ENCODE data around the gene COL5A3.
"Not testable (repeated sequence)": the region's sequence is repeated elsewhere in the genome, so short reads cannot be mapped to it uniquely, and the experiment has no call there.

Gene COL5A3

DNA sequence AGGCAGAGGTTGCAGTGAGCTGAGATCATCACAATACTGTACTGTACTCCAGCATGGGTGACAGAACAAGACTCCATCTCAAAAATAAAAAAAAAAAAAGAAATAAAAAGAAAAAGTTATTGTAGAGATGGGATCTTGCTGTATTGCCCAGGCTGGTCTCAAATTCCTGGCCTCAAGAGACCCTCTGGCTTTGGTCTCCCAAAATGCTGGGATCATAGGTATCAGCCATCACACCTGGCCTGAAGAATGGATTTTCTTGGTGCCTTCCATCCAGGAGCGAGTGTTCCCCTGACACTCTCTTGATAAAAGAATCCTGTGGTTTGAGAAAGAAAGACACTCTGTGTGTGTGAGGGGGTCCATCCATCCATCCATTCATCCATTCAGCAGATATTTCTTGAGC is 78.7 kb downstream of the COL5A3 start:
- Histone ChIP-seq H3K27ac (ENCODE audit: low read length) (no peak overlapping the region), H3K36me3 (replicated peaks; ENCODE audit: insufficient read depth, low read length) (no peaks in the 10 kb centered on the region), H3K9me3 (replicated peaks; ENCODE audit: insufficient read depth, low read length) (no peaks in the 10 kb centered on the region), H3F3A (ENCODE audit: insufficient read depth, low read length) (no peaks in the 10 kb centered on the region), H3K9me2 (replicated peaks; ENCODE audit: insufficient read depth, low read length) (no peaks in the 10 kb centered on the region), H4K20me1 (ENCODE audit: insufficient read depth, low read length) (no peaks in the 10 kb centered on the region), H3K27me3 (replicated peaks; ENCODE audit: insufficient read depth, low read length) (peaks cover 53% of the 10 kb centered on the region), H3K9ac (ENCODE audit: low read length) (no peak overlapping the region), H3K4me1 (ENCODE audit: low read length) (no peaks in the 10 kb centered on the region), H3K4me2 (ENCODE audit: low read depth, low read length) (no peak overlapping the region), H2AFZ (ENCODE audit: low read length) (no peak overlapping the region), H3K4me3 (ENCODE audit: low read length) (no peak overlapping the region), H3K79me2 (ENCODE audit: low read length) (no peaks in the 10 kb centered on the region)
- TF ChIP-seq, protein P1, sequence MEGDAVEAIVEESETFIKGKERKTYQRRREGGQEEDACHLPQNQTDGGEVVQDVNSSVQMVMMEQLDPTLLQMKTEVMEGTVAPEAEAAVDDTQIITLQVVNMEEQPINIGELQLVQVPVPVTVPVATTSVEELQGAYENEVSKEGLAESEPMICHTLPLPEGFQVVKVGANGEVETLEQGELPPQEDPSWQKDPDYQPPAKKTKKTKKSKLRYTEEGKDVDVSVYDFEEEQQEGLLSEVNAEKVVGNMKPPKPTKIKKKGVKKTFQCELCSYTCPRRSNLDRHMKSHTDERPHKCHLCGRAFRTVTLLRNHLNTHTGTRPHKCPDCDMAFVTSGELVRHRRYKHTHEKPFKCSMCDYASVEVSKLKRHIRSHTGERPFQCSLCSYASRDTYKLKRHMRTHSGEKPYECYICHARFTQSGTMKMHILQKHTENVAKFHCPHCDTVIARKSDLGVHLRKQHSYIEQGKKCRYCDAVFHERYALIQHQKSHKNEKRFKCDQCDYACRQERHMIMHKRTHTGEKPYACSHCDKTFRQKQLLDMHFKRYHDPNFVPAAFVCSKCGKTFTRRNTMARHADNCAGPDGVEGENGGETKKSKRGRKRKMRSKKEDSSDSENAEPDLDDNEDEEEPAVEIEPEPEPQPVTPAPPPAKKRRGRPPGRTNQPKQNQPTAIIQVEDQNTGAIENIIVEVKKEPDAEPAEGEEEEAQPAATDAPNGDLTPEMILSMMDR (IDR thresholded peaks at IDR 0.05; ENCODE audit: low read length), result no peak
- TF ChIP-seq EZH2phosphoT487 (IDR thresholded peaks at IDR 0.05; ENCODE audit: low read length) (no peak), EZH2 (optimal IDR thresholded peaks at IDR 0.05; ENCODE audit: low read depth, low read length) (no peak)
- no peak for DNase-seq

DNA sequence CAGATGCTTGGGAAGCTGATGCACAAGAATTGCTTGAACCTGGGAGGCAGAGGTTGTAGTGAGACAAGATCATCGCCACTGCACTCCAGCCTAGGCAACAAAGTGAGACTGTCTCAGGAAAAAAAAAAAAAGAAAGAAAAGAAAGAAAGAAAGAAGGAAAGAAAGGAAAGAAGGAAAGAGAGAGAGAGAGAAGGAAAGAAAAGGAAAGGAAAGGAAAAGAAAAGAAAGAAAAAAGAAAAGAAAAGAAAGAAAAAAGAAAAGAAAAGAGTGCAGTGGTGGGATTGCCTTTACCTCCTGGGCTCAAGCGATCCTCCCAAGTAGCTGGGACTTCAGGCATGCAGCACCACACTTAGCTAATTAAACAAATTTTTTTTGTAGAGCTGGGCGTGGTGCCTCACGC is 86.9 kb downstream of the COL5A3 start:
- H3K27ac ChIP-seq (ENCODE audit: low read length), result no peak overlapping the region
- no peak overlapping the region for H3K4me2 ChIP-seq (ENCODE audit: low read depth, low read length)
- no peaks in the 10 kb centered on the region for H3K79me2 ChIP-seq (ENCODE audit: low read length)
- no peak overlapping the region for H3K4me3 ChIP-seq (ENCODE audit: low read length)
- H3K4me1 ChIP-seq (ENCODE audit: low read length), result no peaks in the 10 kb centered on the region
- no peak overlapping the region for H2AFZ ChIP-seq (ENCODE audit: low read length)
- no peak overlapping the region for H3K9ac ChIP-seq (ENCODE audit: low read length)
- H3K27me3 ChIP-seq (replicated peaks; ENCODE audit: insufficient read depth, low read length), result peaks cover 70% of the 10 kb centered on the region
- no peaks in the 10 kb centered on the region for H4K20me1 ChIP-seq (ENCODE audit: insufficient read depth, low read length)
- no peaks in the 10 kb centered on the region for H3K9me2 ChIP-seq (replicated peaks; ENCODE audit: insufficient read depth, low read length)
- no peaks in the 10 kb centered on the region for H3F3A ChIP-seq (ENCODE audit: insufficient read depth, low read length)
- no peaks in the 10 kb centered on the region for H3K9me3 ChIP-seq (replicated peaks; ENCODE audit: insufficient read depth, low read length)
- TF ChIP-seq, protein P1 (IDR thresholded peaks at IDR 0.05; ENCODE audit: low read length), result no peak
- TF ChIP-seq EZH2 (optimal IDR thresholded peaks at IDR 0.05; ENCODE audit: low read depth, low read length), result no peak
- no peak for TF ChIP-seq EZH2phosphoT487 (IDR thresholded peaks at IDR 0.05; ENCODE audit: low read length)
- H3K36me3 ChIP-seq (replicated peaks; ENCODE audit: insufficient read depth, low read length), result no peaks in the 10 kb centered on the region
- no peak for DNase-seq

DNA sequence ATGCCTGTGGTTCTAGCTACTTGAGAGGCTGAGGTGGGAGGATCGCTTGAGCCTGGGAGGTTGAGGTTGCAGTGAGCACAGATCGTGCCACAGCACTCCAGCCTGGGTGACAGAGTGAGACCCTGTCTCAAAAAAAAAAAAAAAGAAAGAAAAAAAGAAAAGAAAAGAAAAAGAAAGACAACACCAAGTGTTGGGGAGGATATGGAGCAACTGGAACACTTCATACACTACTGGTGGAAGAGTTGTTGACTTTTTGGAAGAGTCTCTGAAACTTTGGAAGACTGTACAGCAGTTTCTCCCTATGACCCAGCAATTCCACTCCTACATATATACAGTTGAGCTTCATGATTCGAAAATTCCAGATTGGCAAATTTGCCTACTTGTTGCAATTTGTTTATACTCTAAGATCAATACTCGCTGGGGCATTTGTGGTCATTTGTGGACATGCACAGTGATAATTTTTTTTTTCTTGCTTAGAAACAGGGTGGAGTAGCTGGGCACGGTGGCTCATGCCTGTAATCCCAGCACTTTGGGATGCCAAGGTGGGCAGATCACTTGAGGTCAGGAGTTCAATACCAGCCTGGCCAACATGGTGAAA is 87.4 kb downstream of the COL5A3 start:
- not testable (repeated sequence) for H3K9me2 ChIP-seq (replicated peaks; ENCODE audit: insufficient read depth, low read length); H3K9me3 ChIP-seq (replicated peaks; ENCODE audit: insufficient read depth, low read length); H3K4me3 ChIP-seq (ENCODE audit: low read length); H3K79me2 ChIP-seq (ENCODE audit: low read length); H4K20me1 ChIP-seq (ENCODE audit: insufficient read depth, low read length); H3K9ac ChIP-seq (ENCODE audit: low read length); H3K4me2 ChIP-seq (ENCODE audit: low read depth, low read length); H2AFZ ChIP-seq (ENCODE audit: low read length); H3K27ac ChIP-seq (ENCODE audit: low read length); H3F3A ChIP-seq (ENCODE audit: insufficient read depth, low read length); DNase-seq; H3K4me1 ChIP-seq (ENCODE audit: low read length); H3K36me3 ChIP-seq (replicated peaks; ENCODE audit: insufficient read depth, low read length)
- H3K27me3 ChIP-seq (replicated peaks; ENCODE audit: insufficient read depth, low read length), result peaks cover 71% of the 10 kb centered on the region

DNA sequence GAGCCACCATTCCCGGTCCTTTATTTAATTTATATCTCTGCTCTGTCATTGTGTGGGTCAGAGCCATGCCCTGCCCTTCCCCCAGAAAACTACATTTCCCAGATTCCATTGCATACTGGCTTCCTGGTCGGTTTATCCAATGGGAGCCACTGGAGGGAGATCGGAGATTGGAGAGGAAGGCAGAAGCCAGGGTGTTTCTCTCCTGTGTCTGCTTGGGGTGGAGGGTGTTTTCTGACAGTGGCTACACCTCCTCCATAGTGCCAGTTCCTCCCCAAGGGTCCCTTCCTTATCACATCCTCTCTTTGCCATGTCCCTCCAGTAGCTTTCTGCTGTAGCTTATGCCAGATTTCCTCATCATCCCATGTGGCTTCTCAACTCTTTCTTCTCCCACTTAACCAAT is 93.0 kb downstream of the COL5A3 start:
- Histone ChIP-seq H3K27me3 (replicated peaks; ENCODE audit: insufficient read depth, low read length) (peaks cover 59% of the 10 kb centered on the region), H3F3A (ENCODE audit: insufficient read depth, low read length) (no peaks in the 10 kb centered on the region), H3K9me3 (replicated peaks; ENCODE audit: insufficient read depth, low read length) (no peaks in the 10 kb centered on the region), H3K4me2 (ENCODE audit: low read depth, low read length) (no peak overlapping the region), H3K9ac (ENCODE audit: low read length) (no peak overlapping the region), H3K4me3 (ENCODE audit: low read length) (no peak overlapping the region), H4K20me1 (ENCODE audit: insufficient read depth, low read length) (no peaks in the 10 kb centered on the region), H3K36me3 (replicated peaks; ENCODE audit: insufficient read depth, low read length) (no peaks in the 10 kb centered on the region), H3K27ac (ENCODE audit: low read length) (no peak overlapping the region), H3K79me2 (ENCODE audit: low read length) (no peaks in the 10 kb centered on the region), H3K4me1 (ENCODE audit: low read length) (no peaks in the 10 kb centered on the region), H3K9me2 (replicated peaks; ENCODE audit: insufficient read depth, low read length) (no peaks in the 10 kb centered on the region), H2AFZ (ENCODE audit: low read length) (0 out of 2 replicates have a peak overlapping the region, but pooled peaks have one; percentile 17)
- DNase-seq, result no peak
- TF ChIP-seq EZH2phosphoT487 (IDR thresholded peaks at IDR 0.05; ENCODE audit: low read length) (no peak), EZH2 (optimal IDR thresholded peaks at IDR 0.05; ENCODE audit: low read depth, low read length) (no peak)
- TF ChIP-seq, protein P1 (IDR thresholded peaks at IDR 0.05; ENCODE audit: low read length), result no peak
